ENCODE data around the gene ADAMTS8. TPM values are rescaled to one million over a fixed set of nuclear protein-coding genes. Genes with fewer than 3 reads are reported as not detected.
A peak's percentile ranks its signal among the peaks of the same experiment; 100 is the strongest.

ADAMTS8 gene
- total and polyA plus RNA-seq, 3 experiments from 2014 or later: not detected

DNA sequence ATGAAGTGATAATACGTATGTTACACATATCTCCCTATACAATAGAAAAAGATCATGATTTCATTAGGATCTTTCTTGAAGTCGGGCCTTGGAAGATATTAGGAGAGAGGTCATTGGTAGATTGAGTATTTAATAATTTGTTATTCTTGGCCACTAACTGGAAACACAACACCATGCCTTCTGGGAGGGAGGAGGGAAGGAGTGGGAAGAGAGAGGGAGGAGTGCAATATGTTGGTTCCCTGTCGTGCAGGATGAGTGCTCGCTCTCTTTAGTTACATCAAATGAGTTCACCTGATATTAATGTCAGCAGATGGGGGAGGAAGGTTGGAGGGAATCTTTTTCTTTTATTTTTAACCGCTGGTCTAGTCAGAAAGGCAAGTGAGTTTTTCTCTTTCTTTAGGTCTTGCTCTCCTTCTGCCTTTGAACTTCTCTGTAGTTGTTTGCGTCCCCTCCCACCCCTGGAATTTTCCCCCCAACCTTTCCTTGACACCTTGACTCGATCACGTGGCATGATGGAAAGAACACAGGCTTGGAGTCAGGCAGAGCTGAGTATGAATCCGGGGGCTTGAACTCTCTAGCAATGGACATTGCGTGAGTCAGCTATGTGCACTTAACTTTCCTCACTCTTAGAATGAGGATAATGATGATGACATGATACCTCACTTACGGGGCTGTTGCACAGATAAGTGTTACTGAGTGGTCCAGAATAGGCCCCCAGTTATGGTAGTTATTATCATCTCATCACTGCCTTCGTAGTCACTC is 26.3 kb upstream of the ADAMTS8 start:
- no peak overlapping the region for H3K27ac ChIP-seq (ENCODE audit: low read depth, low read length)
- H3K4me3 Mint-ChIP-seq: no peak overlapping the region
- no peaks in the 10 kb centered on the region for H3K27me3 ChIP-seq (ENCODE audit: insufficient read depth, low read length, poor library complexity, severe bottlenecking)
- H3K36me3 Mint-ChIP-seq: no peaks in the 10 kb centered on the region
- ChIA-PET CTCF (interaction anchor here (1.2 kb wide), 1 partner anchor 20 kb away, joined by 4 read pairs; no protein-coding TSS in a partner anchor), POLR2A (no interaction called here)
- peaks cover 0 to under 1% (median 0%) of the 10 kb centered on the region in 5 donors for H3K9me3 Mint-ChIP-seq
- no peaks in the 10 kb centered on the region for H3K36me3 ChIP-seq (ENCODE audit: insufficient read depth, low read length)
- no peak for DNase-seq
- H3K4me1 Mint-ChIP-seq: peaks cover 0 to 4% (median 0%) of the 10 kb centered on the region in 3 donors
- H3K27ac Mint-ChIP-seq: no peak overlapping the region
- H3K4me1 ChIP-seq (ENCODE audit: insufficient read depth, low read length): no peaks in the 10 kb centered on the region
- no peak overlapping the region for H3K4me3 ChIP-seq (ENCODE audit: low read length)
- H3K27me3 Mint-ChIP-seq: peaks cover 25 to 40% of the 10 kb centered on the region in 2 donors
- no peaks in the 10 kb centered on the region for H3K9me3 ChIP-seq (ENCODE audit: low read length)

- no peak overlapping the region for H3K27ac Mint-ChIP-seq
- peaks cover 3 to 15% (median 3%) of the 10 kb centered on the region in 3 donors for H3K4me1 Mint-ChIP-seq
- Histone ChIP-seq H3K4me1 (ENCODE audit: insufficient read depth, low read length) (no peaks in the 10 kb centered on the region), H3K9me3 (ENCODE audit: low read length) (no peaks in the 10 kb centered on the region), H3K27me3 (ENCODE audit: insufficient read depth, low read length, poor library complexity, severe bottlenecking) (no peaks in the 10 kb centered on the region), H3K27ac (ENCODE audit: low read depth, low read length) (no peak overlapping the region), H3K36me3 (ENCODE audit: insufficient read depth, low read length) (no peaks in the 10 kb centered on the region), H3K4me3 (ENCODE audit: low read length) (no peak overlapping the region)
- H3K9me3 Mint-ChIP-seq: no peaks in the 10 kb centered on the region
- no peak overlapping the region for H3K4me3 Mint-ChIP-seq
- H3K27me3 Mint-ChIP-seq: peaks cover 30 to 41% of the 10 kb centered on the region in 2 donors
- no peaks in the 10 kb centered on the region for H3K36me3 Mint-ChIP-seq
- ChIA-PET POLR2A (no interaction called here), CTCF (no interaction called here)
- no peak for DNase-seq
Measured at GRCh38 chr11:130452940-130453339, 24.5 kb upstream of the ADAMTS8 start.

- H3K9me3 Mint-ChIP-seq: no peaks in the 10 kb centered on the region
- H3K4me1 Mint-ChIP-seq: peaks cover 3 to 17% (median 5%) of the 10 kb centered on the region in 3 donors
- CTCF ChIA-PET: interaction anchor here (1.0 to 1.8 kb wide), 2 partner anchors 11 to 17 kb away, joined by 6 to 8 read pairs; no protein-coding TSS in a partner anchor
- POLR2A ChIA-PET: no interaction called here
- Histone ChIP-seq H3K4me3 (ENCODE audit: low read length) (no peak overlapping the region), H3K27me3 (ENCODE audit: insufficient read depth, low read length, poor library complexity, severe bottlenecking) (no peaks in the 10 kb centered on the region), H3K4me1 (ENCODE audit: insufficient read depth, low read length) (no peaks in the 10 kb centered on the region), H3K27ac (ENCODE audit: low read depth, low read length) (no peak overlapping the region), H3K9me3 (ENCODE audit: low read length) (no peaks in the 10 kb centered on the region), H3K36me3 (ENCODE audit: insufficient read depth, low read length) (no peaks in the 10 kb centered on the region)
- peaks cover 29 to 42% of the 10 kb centered on the region in 2 donors for H3K27me3 Mint-ChIP-seq
- no peak for DNase-seq
- H3K4me3 Mint-ChIP-seq: no peak overlapping the region
- H3K27ac Mint-ChIP-seq: no peak overlapping the region
- H3K36me3 Mint-ChIP-seq: no peaks in the 10 kb centered on the region
Measured at GRCh38 chr11:130452176-130452575, 23.8 kb upstream of the ADAMTS8 start.

GRCh38 chr11:130451231-130452019 is 23.0 kb upstream of the ADAMTS8 start:
- CTCF ChIA-PET: interaction anchor here (0.6 to 1.8 kb wide), 4 partner anchors 10 to 159 kb away, joined by 3 to 8 read pairs (median 5); no protein-coding TSS in a partner anchor
- H3K4me1 ChIP-seq (ENCODE audit: insufficient read depth, low read length): no peaks in the 10 kb centered on the region
- Mint-ChIP-seq H3K27me3 (peaks cover 31 to 45% of the 10 kb centered on the region in 2 donors), H3K4me1 (peaks cover 3 to 17% (median 5%) of the 10 kb centered on the region in 3 donors), H3K9me3 (no peaks in the 10 kb centered on the region), H3K27ac (no peak overlapping the region), H3K36me3 (no peaks in the 10 kb centered on the region), H3K4me3 (peak overlapping the region in 1 of 7 donors; percentile 11)
- no peaks in the 10 kb centered on the region for H3K27me3 ChIP-seq (ENCODE audit: insufficient read depth, low read length, poor library complexity, severe bottlenecking)
- H3K27ac ChIP-seq (ENCODE audit: low read depth, low read length): no peak overlapping the region
- no peaks in the 10 kb centered on the region for H3K36me3 ChIP-seq (ENCODE audit: insufficient read depth, low read length)
- POLR2A ChIA-PET: no interaction called here
- no peak overlapping the region for H3K4me3 ChIP-seq (ENCODE audit: low read length)
- no peaks in the 10 kb centered on the region for H3K9me3 ChIP-seq (ENCODE audit: low read length)
- DNase-seq: no peak

- H3K4me3 ChIP-seq (ENCODE audit: low read length): no peak overlapping the region
- DNase-seq: no peak
- H3K4me1 ChIP-seq (ENCODE audit: insufficient read depth, low read length): no peaks in the 10 kb centered on the region
- no peaks in the 10 kb centered on the region for H3K36me3 ChIP-seq (ENCODE audit: insufficient read depth, low read length)
- ChIA-PET POLR2A (no interaction called here), CTCF (interaction anchor here (1.3 to 1.8 kb wide), 2 partner anchors 15 to 412 kb away, joined by 3 to 8 read pairs; no protein-coding TSS in a partner anchor)
- no peaks in the 10 kb centered on the region for H3K9me3 ChIP-seq (ENCODE audit: low read length)
- Mint-ChIP-seq H3K27me3 (peaks cover 29 to 41% of the 10 kb centered on the region in 2 donors), H3K36me3 (no peaks in the 10 kb centered on the region), H3K4me1 (peaks cover 3 to 17% (median 5%) of the 10 kb centered on the region in 3 donors), H3K4me3 (peak overlapping the region in 3 of 7 donors; percentile 11 to 82 (median 49)), H3K9me3 (no peaks in the 10 kb centered on the region), H3K27ac (no peak overlapping the region)
- H3K27me3 ChIP-seq (ENCODE audit: insufficient read depth, low read length, poor library complexity, severe bottlenecking): peaks cover 3% of the 10 kb centered on the region
- H3K27ac ChIP-seq (ENCODE audit: low read depth, low read length): no peak overlapping the region
Measured at GRCh38 chr11:130449996-130450769, 21.8 kb upstream of the ADAMTS8 start.

- no peak overlapping the region for H3K4me3 ChIP-seq (ENCODE audit: low read length)
- POLR2A ChIA-PET: no interaction called here
- Mint-ChIP-seq H3K36me3 (no peaks in the 10 kb centered on the region), H3K27ac (no peak overlapping the region), H3K9me3 (no peaks in the 10 kb centered on the region), H3K27me3 (peaks cover 29 to 44% of the 10 kb centered on the region in 2 donors), H3K4me1 (peaks cover 3 to 17% (median 5%) of the 10 kb centered on the region in 3 donors), H3K4me3 (peak overlapping the region in 6 of 7 donors; percentile 20 to 82 (median 47))
- H3K36me3 ChIP-seq (ENCODE audit: insufficient read depth, low read length): no peaks in the 10 kb centered on the region
- H3K27me3 ChIP-seq (ENCODE audit: insufficient read depth, low read length, poor library complexity, severe bottlenecking): peaks cover 3% of the 10 kb centered on the region
- H3K27ac ChIP-seq (ENCODE audit: low read depth, low read length): no peak overlapping the region
- DNase-seq: no peak
- no peaks in the 10 kb centered on the region for H3K4me1 ChIP-seq (ENCODE audit: insufficient read depth, low read length)
- H3K9me3 ChIP-seq (ENCODE audit: low read length): no peaks in the 10 kb centered on the region
- CTCF ChIA-PET: interaction anchor here (1.3 kb wide), 1 partner anchor 413 kb away, joined by 3 read pairs; no protein-coding TSS in a partner anchor
Measured at GRCh38 chr11:130449310-130449990, 21.0 kb upstream of the ADAMTS8 start.

DNA sequence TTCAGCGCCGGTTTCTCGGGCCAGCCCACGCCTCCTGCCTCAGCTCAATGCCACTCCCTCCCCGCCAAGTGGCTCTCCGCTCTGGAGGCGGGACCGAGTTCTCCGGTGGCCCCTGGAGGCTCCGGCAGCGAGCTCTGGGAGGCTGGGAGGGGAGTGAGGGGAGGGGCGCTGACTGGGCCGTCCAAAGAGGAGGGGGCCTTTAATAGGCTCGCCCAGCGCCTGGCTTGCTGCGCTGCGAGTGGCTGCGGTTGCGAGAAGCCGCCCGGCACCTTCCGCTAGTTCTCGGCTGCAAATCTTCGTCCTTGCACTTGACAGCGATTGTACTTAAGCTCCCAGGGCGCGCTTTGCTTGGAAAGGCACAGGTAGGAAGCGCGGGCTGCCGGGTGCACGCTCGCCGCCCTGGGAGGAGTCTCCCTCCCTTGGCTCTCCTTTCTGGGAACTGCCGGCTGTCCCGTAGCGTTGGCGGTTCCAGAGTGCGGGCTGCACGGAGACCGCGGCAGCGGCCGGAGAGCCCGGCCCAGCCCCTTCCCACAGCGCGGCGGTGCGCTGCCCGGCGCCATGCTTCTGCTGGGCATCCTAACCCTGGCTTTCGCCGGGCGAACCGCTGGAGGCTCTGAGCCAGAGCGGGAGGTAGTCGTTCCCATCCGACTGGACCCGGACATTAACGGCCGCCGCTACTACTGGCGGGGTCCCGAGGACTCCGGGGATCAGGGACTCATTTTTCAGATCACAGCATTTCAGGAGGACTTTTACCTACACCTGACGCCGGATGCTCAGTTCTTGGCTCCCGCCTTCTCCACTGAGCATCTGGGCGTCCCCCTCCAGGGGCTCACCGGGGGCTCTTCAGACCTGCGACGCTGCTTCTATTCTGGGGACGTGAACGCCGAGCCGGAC is 20.3 kb upstream of the ADAMTS8 start, which contains the start of gene ADAMTS15:
ADAMTS15 (plus strand) TSS at position 230 of the 894 bp plus-strand sequence; CDS start at position 559, 329 bp downstream.
- Mint-ChIP-seq H3K36me3 (no peaks in the 10 kb centered on the region), H3K4me3 (peak within 1 kb of the TSS; percentile 32 to 88 (median 70)), H3K27me3 (peaks cover 26 to 42% of the 10 kb centered on the region in 2 donors), H3K4me1 (peaks cover 3 to 17% (median 5%) of the 10 kb centered on the region in 3 donors), H3K9me3 (no peaks in the 10 kb centered on the region), H3K27ac (no peak within 1 kb of the TSS)
- POLR2A ChIA-PET: no interaction called here
- peaks cover 3% of the 10 kb centered on the region for H3K27me3 ChIP-seq (ENCODE audit: insufficient read depth, low read length, poor library complexity, severe bottlenecking)
- H3K4me3 ChIP-seq (ENCODE audit: low read length): no peak within 1 kb of the TSS
- CTCF ChIA-PET: no interaction called here
- no peaks in the 10 kb centered on the region for H3K4me1 ChIP-seq (ENCODE audit: insufficient read depth, low read length)
- no peak within 1 kb of the TSS for H3K27ac ChIP-seq (ENCODE audit: low read depth, low read length)
- no peaks in the 10 kb centered on the region for H3K36me3 ChIP-seq (ENCODE audit: insufficient read depth, low read length)
- DNase-seq: no peak
- no peaks in the 10 kb centered on the region for H3K9me3 ChIP-seq (ENCODE audit: low read length)

Measured in CD8-positive, alpha-beta memory T cell (primary cell).